Fibroblast of peridontal ligament (primary cell): ENCODE measurements around the gene ZBP1.

Experiments used
- DNase-seq: peaks from one replicate; pipeline ENCODE4 v3.0.0-alpha.2; 2010; ENCODE audit errors: extremely low read depth

The ZBP1 gene

GRCh38 chr20:57558614-57559288 lies 61.5 kb downstream of the ZBP1 start:
- no peak for DNase-seq

GRCh38 chr20:57557926-57558613 lies 62.2 kb downstream of the ZBP1 start:
- no peak for DNase-seq

GRCh38 chr20:57556980-57557274 lies 63.3 kb downstream of the ZBP1 start:
- DNase-seq = no peak

GRCh38 chr20:57555457-57556184 lies 64.6 kb downstream of the ZBP1 start:
- no peak for DNase-seq
